Prostate gland (tissue), 2 donors: ENCODE measurements around the gene LYRM9. TPM values are rescaled to one million over a fixed set of nuclear protein-coding genes. Genes with fewer than 3 reads are reported as not detected.

Experiments used
- DNase-seq: peaks from one replicate; pipeline ENCODE4 v3.0.0-alpha.2; 2019; ENCODE audit warnings: low spot score
- H3K27ac ChIP-seq, 2 donors: fragments of 200-600 bp; sonication (generic); 2 replicates each; pipeline ENCODE4 v1.5.1; 2017 to 2019
- H3K27me3 ChIP-seq: fragments of 200-600 bp; sonication (generic); replicated peaks from 2 replicates; pipeline ENCODE4 v1.5.1; 2019; ENCODE audit not compliant: insufficient read depth
- H3K36me3 ChIP-seq, 2 donors: fragments of 200-600 bp; sonication (generic); 1 replicate in 1 of 2; 2 replicates in 1 of 2; pipeline versions ENCODE4 v1.5.1 to v1.8.1; 2017 to 2019
- H3K4me1 ChIP-seq: fragments of 200-600 bp; sonication (generic); replicated peaks from 2 replicates; pipeline ENCODE4 v1.5.1; 2019
- H3K4me3 ChIP-seq, 2 donors: fragments of 200-600 bp; sonication (generic); 2 replicates each; pipeline ENCODE4 v1.5.1; 2017 to 2019
- H3K9me3 ChIP-seq: fragments of 200-600 bp; sonication (generic); 2 replicates; pipeline ENCODE4 v1.5.1; 2017
- POLR2A ChIP-seq: fragments of 450-650 bp; IDR thresholded peaks from one replicate; pipeline ENCODE4 v1.6.1; 2016; ENCODE audit warnings: antibody characterized with exemption, mild to moderate bottlenecking
- POLR2AphosphoS5 ChIP-seq: sonication (generic); formaldehyde crosslinking; IDR thresholded peaks from one replicate; pipeline ENCODE4 v1.6.1; 2017; ENCODE audit warnings: antibody characterized with exemption
- WGBS: methylation state at CpG from one replicate; pipeline ENCODE4 v1.1.5; 2018; 5-methylcytosine and 5-hydroxymethylcytosine counted together
- intact Hi-C: fragments of 100-400 bp; cut with DNase I; formaldehyde crosslinking; loops from one replicate; pipeline ENCODE4 v1.14.2; 2022
- total RNA-seq, 2 donors: library from RNA; depleted of rRNA; stranded (reverse); fragments of >200 nt; gene quantifications; one replicate each; pipeline ENCODE4 v1.1.0, GENCODE V29; 2016
- TF ChIP-seq, protein P1 (sequence below), 4 experiments: fragments of 200-600 bp in 2 of 4; fragments of 450-650 bp in 2 of 4; sonication (generic) in 2 of 4; IDR thresholded peaks; 1 replicate in 3 of 4; 2 replicates in 1 of 4; pipeline ENCODE4 v1.5.1; 2016 to 2019; ENCODE audit warnings: antibody characterized with exemption in 4 of 4, mild to moderate bottlenecking in 2 of 4, moderate library complexity in 2 of 4

LYRM9 gene
- total RNA-seq, 2 donors from 2014 or later, result 26.1 to 30.9 TPM

DNA sequence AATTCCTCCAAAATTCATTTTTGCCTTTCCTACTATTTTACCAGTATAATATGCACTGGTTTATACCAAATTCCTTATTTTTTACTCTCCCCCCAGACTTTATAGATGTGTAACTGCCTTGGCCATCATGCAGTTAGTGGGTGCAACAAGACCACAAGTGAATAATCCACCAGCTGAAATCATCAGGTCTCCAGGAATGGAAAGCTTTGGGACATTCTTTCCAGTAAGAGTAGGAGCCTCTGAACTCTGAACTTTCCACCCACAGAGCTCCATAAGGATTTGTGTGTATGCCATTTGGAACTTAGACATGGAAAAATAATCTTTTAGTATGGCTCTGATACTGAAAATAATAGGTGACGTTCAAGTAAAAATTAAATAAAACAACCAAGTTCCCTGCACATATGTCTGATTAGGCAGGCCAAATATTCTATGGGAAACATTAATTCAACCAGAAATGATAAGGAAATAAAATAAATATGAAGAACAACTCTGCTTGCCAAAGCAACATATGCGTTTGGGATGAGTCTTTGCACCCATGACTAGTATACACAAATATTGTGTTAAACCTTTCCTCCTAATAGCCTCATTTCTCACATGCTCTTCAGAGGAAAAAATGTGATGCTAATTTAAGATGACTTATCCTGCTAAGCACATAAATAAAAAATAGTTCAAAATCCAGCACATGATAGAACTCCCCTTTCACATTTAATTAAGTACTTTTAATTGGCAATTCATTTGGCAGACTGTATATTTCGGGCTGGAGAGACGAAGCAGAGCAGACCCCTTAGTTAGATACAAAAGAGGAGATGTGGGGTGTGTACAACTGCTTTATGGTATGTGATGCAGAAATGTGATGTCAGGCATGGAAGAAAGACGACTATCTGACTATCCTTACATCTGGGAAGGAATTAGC lies 11.6 kb upstream of the LYRM9 start:
- no peak overlapping the region for H3K4me3 ChIP-seq
- H3K27ac ChIP-seq, result no peak overlapping the region
- no peaks in the 10 kb centered on the region for H3K4me1 ChIP-seq
- H3K9me3 ChIP-seq, result no peaks in the 10 kb centered on the region
- H3K27me3 ChIP-seq, result no peaks in the 10 kb centered on the region
- 67% methylated on average over 5 of the region's 5 CpGs for WGBS
- no peak for DNase-seq
- no peaks in the 10 kb centered on the region for H3K36me3 ChIP-seq
- TF ChIP-seq POLR2AphosphoS5 (no peak), POLR2A (no peak)
- TF ChIP-seq, protein P1, sequence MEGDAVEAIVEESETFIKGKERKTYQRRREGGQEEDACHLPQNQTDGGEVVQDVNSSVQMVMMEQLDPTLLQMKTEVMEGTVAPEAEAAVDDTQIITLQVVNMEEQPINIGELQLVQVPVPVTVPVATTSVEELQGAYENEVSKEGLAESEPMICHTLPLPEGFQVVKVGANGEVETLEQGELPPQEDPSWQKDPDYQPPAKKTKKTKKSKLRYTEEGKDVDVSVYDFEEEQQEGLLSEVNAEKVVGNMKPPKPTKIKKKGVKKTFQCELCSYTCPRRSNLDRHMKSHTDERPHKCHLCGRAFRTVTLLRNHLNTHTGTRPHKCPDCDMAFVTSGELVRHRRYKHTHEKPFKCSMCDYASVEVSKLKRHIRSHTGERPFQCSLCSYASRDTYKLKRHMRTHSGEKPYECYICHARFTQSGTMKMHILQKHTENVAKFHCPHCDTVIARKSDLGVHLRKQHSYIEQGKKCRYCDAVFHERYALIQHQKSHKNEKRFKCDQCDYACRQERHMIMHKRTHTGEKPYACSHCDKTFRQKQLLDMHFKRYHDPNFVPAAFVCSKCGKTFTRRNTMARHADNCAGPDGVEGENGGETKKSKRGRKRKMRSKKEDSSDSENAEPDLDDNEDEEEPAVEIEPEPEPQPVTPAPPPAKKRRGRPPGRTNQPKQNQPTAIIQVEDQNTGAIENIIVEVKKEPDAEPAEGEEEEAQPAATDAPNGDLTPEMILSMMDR (IDR thresholded peaks at IDR 0.05), result no peak
- intact Hi-C loops, result no loop called here

DNA sequence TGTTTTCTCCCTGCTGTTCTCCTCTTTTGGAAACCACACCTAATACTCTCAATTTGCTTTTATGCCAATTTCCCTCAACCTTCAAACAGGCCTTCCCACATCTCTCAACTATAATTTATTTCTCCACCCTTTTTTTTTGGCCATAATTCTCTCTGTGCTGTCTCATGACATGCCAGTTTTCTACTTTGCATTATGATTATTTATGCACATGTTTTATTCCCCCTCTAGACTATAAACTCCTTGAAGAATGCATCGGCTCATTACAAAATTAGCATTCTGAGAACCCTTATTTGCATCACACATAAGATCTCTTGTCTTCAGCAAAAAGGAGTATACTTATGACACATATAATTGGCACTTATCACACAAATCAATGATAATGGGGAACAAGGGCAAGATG lies 10.9 kb upstream of the LYRM9 start:
- DNase-seq, result no peak
- 89% methylated on average over 1 of the region's 1 CpG for WGBS
- Histone ChIP-seq H3K9me3 (no peaks in the 10 kb centered on the region), H3K4me1 (no peaks in the 10 kb centered on the region), H3K27ac (no peak overlapping the region), H3K27me3 (no peaks in the 10 kb centered on the region), H3K36me3 (no peaks in the 10 kb centered on the region), H3K4me3 (no peak overlapping the region)
- TF ChIP-seq, protein P1 (IDR thresholded peaks at IDR 0.05), result no peak
- TF ChIP-seq POLR2AphosphoS5 (no peak), POLR2A (no peak)
- intact Hi-C loops, result no loop called here

DNA sequence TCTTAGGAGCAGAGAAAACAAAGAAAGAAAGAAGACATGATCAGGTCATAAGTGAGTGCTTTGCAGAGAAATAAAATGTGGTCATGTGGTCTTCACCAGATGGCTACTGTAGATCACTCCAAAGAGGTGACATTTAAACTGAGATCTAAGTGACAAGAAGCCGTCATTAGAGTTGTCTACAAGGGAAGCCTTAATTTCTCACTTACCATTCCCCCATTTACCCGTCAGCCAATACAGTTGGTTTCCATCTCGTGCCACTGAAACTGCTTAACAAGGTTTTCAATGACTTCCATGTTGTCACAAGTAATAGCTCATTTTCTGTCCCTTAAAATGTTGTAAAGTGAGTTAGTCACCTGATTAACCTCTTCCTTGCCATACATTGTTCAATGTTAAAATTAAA lies 6.4 kb upstream of the LYRM9 start:
- no peaks in the 10 kb centered on the region for H3K27me3 ChIP-seq
- H3K4me1 ChIP-seq, result no peaks in the 10 kb centered on the region
- H3K9me3 ChIP-seq, result no peaks in the 10 kb centered on the region
- H3K27ac ChIP-seq, result no peak overlapping the region
- no peak overlapping the region for H3K4me3 ChIP-seq
- H3K36me3 ChIP-seq, result no peaks in the 10 kb centered on the region
- DNase-seq, result no peak
- intact Hi-C loops, result loop anchor here (10.0 kb wide), 1 partner anchor 455 kb away; the partner anchor contains the start of gene POLDIP2
- TF ChIP-seq POLR2A (no peak), POLR2AphosphoS5 (no peak)
- TF ChIP-seq, protein P1 (IDR thresholded peaks at IDR 0.05), result no peak
- WGBS, result 53% methylated on average over 3 of the region's 3 CpGs

DNA sequence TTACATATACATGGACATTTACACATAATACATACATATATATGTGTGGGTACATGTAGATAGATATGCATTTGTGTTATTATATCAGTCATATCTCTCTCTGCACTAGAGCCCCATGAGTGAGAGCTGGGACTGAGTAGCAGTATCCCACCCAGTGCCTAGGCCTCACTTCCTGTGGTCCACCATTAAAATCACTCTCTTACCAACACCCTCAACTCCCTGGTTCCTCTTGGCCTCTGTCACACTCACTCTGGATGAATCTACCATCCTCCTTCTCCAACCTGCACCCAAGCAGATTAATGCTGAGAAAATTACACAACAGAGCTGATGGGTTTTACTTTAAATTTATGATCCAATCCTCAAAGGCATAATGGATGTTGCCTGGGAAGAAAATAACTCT lies 4.9 kb upstream of the LYRM9 start:
- no peak overlapping the region for H3K27ac ChIP-seq
- no peaks in the 10 kb centered on the region for H3K27me3 ChIP-seq
- no peak overlapping the region for H3K4me3 ChIP-seq
- H3K9me3 ChIP-seq, result no peaks in the 10 kb centered on the region
- no peak for TF ChIP-seq POLR2A
- no peak for TF ChIP-seq POLR2AphosphoS5
- TF ChIP-seq, protein P1 (IDR thresholded peaks at IDR 0.05), result no peak
- DNase-seq, result no peak
- H3K36me3 ChIP-seq, result no peaks in the 10 kb centered on the region
- no peaks in the 10 kb centered on the region for H3K4me1 ChIP-seq
- intact Hi-C loops, result loop anchor here (10.0 kb wide), 1 partner anchor 457 kb away; the partner anchor contains the start of gene POLDIP2

DNA sequence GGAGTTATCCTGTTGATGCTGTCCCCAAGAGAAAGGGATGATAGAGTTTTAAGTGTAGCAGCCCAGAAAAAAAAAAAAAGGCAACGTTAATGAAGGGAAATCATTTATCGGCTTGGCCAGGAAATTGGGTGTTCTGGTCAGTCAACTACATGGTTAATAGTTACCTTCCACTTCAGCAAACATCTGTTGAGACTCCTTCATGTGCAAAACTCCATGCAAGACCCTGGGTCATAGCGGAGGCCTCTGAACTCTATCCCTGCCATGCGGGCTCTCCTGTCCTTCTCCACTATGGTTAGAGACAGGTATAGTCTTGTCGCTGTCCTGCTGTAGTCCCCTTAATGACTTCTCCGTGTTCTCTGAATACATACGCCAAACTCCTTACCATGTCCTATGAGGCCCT lies 3.5 kb upstream of the LYRM9 start:
- Histone ChIP-seq H3K4me1 (no peaks in the 10 kb centered on the region), H3K4me3 (no peak overlapping the region), H3K36me3 (no peaks in the 10 kb centered on the region), H3K9me3 (no peaks in the 10 kb centered on the region), H3K27me3 (no peaks in the 10 kb centered on the region), H3K27ac (no peak overlapping the region)
- no peak for DNase-seq
- intact Hi-C loops, result loop anchor here (10.0 kb wide), 1 partner anchor 458 kb away; the partner anchor contains the start of gene POLDIP2
- no peak for TF ChIP-seq POLR2AphosphoS5
- TF ChIP-seq, protein P1 (IDR thresholded peaks at IDR 0.05), result no peak
- 74% methylated on average over 7 of the region's 7 CpGs for WGBS
